Nephron (organoid): ENCODE measurements around the gene ATP8B1.

Source experiments
- H3K27ac Mint-ChIP-seq, 3 experiments: 2 replicates each; pipeline ENCODE4 v1.8.0; 2020; ENCODE audit warnings: mixed read lengths in 3 of 3, mild to moderate bottlenecking in 2 of 3, moderate library complexity in 1 of 3
- H3K27me3 Mint-ChIP-seq: 2 replicates; pipeline ENCODE4 v1.8.0; 2021; ENCODE audit warnings: low read depth, mild to moderate bottlenecking, moderate library complexity, mixed read lengths
- H3K36me3 Mint-ChIP-seq: 2 replicates; pipeline ENCODE4 v1.8.0; 2020; ENCODE audit warnings: low read depth, mixed read lengths
- H3K4me1 Mint-ChIP-seq: 2 replicates; pipeline ENCODE4 v1.8.0; 2020; ENCODE audit warnings: mixed read lengths
- H3K4me3 Mint-ChIP-seq, 3 experiments: 2 replicates each; pipeline ENCODE4 v1.8.0; 2020; ENCODE audit warnings: mild to moderate bottlenecking in 3 of 3, mixed read lengths in 3 of 3, moderate library complexity in 2 of 3
- H3K9me3 Mint-ChIP-seq: 2 replicates; pipeline ENCODE4 v1.8.0; 2020; ENCODE audit warnings: mixed read lengths
- CTCF ChIP-seq, 3 experiments: fragments of 200-600 bp; sonication (generic); IDR thresholded peaks; one replicate each; pipeline ENCODE4 v1.5.0; 2021; ENCODE audit warnings: antibody characterized with exemption in 3 of 3; ENCODE audit not compliant: unreplicated experiment in 3 of 3

The ATP8B1 gene

GRCh38 chr18:57603871-57604270 is 199.2 kb downstream of the ATP8B1 start:
- Mint-ChIP-seq H3K27me3 (no peaks in the 10 kb centered on the region), H3K9me3 (no peaks in the 10 kb centered on the region), H3K4me1 (no peaks in the 10 kb centered on the region), H3K27ac (no peak overlapping the region), H3K36me3 (peaks cover 67% of the 10 kb centered on the region), H3K4me3 (no peak overlapping the region)
- TF ChIP-seq CTCF (IDR thresholded peaks at IDR 0.05; ENCODE audit: unreplicated experiment in 3 of 3), result no peak
